Panc1 (cell line): ENCODE results near the gene SEMA5B.

Experiments
- CTCF ChIP-seq: fragments of 450-650 bp; IDR thresholded peaks from 2 replicates; pipeline ENCODE4 v1.5.1; 2017; ENCODE audit warnings: mild to moderate bottlenecking
- POLR2AphosphoS5 ChIP-seq: IDR thresholded peaks from 2 replicates; pipeline ENCODE4 v1.6.1; 2012; ENCODE audit warnings: mild to moderate bottlenecking, low read depth, low read length, moderate library complexity
- REST ChIP-seq, 2 experiments: IDR thresholded peaks; 2 replicates each; pipeline ENCODE4 v1.6.1; 2011 to 2012; ENCODE audit warnings: low read depth in 2 of 2, control low read depth in 1 of 2, low read length in 1 of 2, mild to moderate bottlenecking in 1 of 2, moderate library complexity in 1 of 2; ENCODE audit not compliant: insufficient read depth in 1 of 2
- TCF7L2 ChIP-seq: IDR thresholded peaks from 2 replicates; pipeline ENCODE4 v1.6.1; 2011; ENCODE audit warnings: mild to moderate bottlenecking, low read depth, low read length, inconsistent platforms

DNA sequence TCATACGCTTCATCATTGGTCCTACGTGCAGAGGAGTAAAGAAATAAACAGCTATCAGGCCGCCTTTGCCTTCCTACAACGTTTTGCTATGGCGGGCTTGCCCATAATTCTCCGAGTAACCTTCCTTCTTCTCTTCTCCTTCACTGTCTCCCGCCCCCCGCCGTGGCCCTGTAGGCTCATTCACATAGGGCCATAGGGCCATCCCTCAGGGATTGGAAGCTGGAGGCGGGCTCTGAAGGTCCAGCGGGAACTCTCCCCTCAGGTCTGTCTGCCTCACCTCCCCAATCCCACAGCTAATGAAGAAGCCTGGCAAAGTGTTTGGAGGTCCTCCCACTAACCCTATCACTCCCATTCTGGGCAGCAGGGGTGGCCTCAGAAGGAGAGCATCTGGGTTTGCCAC lies 43.6 kb downstream of the SEMA5B start:
- TF ChIP-seq CTCF (no peak), POLR2AphosphoS5 (no peak), REST (IDR thresholded peaks at IDR 0.05; ENCODE audit: insufficient read depth in 1 of 2, low read depth in 2 of 2, low read length in 1 of 2) (no peak), TCF7L2 (no peak)
